Mammary epithelial cell (primary cell): ENCODE data around the gene PIGBOS1.

Experiments used
- CTCF ChIP-seq, 2 donors: IDR thresholded peaks in 1 of 2; conservative IDR thresholded peaks in 1 of 2; 2 replicates each; pipeline ENCODE4 v1.5.1; 2011 to 2012; ENCODE audit warnings: inconsistent platforms in 2 of 2, low read length in 2 of 2, mild to moderate bottlenecking in 2 of 2, control low read depth in 1 of 2, low read depth in 1 of 2; ENCODE audit not compliant: insufficient read depth in 1 of 2; ENCODE audit errors: extremely low read depth in 1 of 2
- EZH2 ChIP-seq: IDR thresholded peaks from 2 replicates; pipeline ENCODE4 v1.6.1; 2012; ENCODE audit warnings: low read length, inconsistent platforms, borderline replicate concordance

GRCh38 chr15:55282284-55282833, 36.6 kb downstream of the PIGBOS1 start:
- TF ChIP-seq CTCF (conservative IDR thresholded peaks at IDR 0.05 in 1 of 2, IDR thresholded peaks at IDR 0.05 in 1 of 2; ENCODE audit: extremely low read depth in 1 of 2, insufficient read depth in 1 of 2, low read depth in 1 of 2, low read length in 2 of 2) = no peak
- TF ChIP-seq EZH2 = no peak
